Gastroesophageal sphincter (tissue), 4 donors: ENCODE measurements around the gene RAX2. TPM values are rescaled to one million over a fixed set of nuclear protein-coding genes. Genes with fewer than 3 reads are reported as not detected.

ENCODE experiments used
- ATAC-seq: fragments of 150-250 bp; one replicate; pipeline ENCODE4 v1.9.1; 2016; ENCODE audit warnings: mild to moderate bottlenecking, moderate library complexity
- H3K27ac ChIP-seq, 4 donors: fragments of 200-600 bp; sonication (generic) in 3 of 4; 1 replicate in 3 of 4; 2 replicates in 1 of 4; pipeline ENCODE4 v1.5.1; 2016 to 2019
- H3K27me3 ChIP-seq: fragments of 200-600 bp; sonication (generic); one replicate; pipeline ENCODE4 v1.5.1; 2019
- H3K36me3 ChIP-seq, 2 donors: fragments of 200-600 bp; sonication (generic); one replicate each; pipeline ENCODE4 v1.5.1; 2019; ENCODE audit warnings: control low read depth in 1 of 2
- H3K4me1 ChIP-seq, 3 donors: fragments of 200-600 bp; sonication (generic); 1 replicate in 2 of 3; 2 replicates in 1 of 3; pipeline ENCODE4 v1.5.1; 2016 to 2019; ENCODE audit warnings: control low read depth in 2 of 3
- H3K4me3 ChIP-seq, 2 donors: fragments of 200-600 bp; sonication (generic); one replicate each; pipeline ENCODE4 v1.5.1; 2019; ENCODE audit warnings: mild to moderate bottlenecking in 1 of 2, moderate library complexity in 1 of 2
- H3K9me3 ChIP-seq, 3 donors: fragments of 200-600 bp; sonication (generic); one replicate each; pipeline ENCODE4 v1.5.1; 2017 to 2019; ENCODE audit warnings: control low read depth in 2 of 3
- EP300 ChIP-seq: sonication (generic); formaldehyde crosslinking; IDR thresholded peaks from one replicate; pipeline ENCODE4 v1.6.1; 2017; ENCODE audit warnings: antibody characterized with exemption, mild to moderate bottlenecking
- POLR2A ChIP-seq, 2 donors: fragments of 450-650 bp; IDR thresholded peaks; one replicate each; pipeline ENCODE4 v1.6.1; 2017; ENCODE audit warnings: antibody characterized with exemption in 2 of 2, mild to moderate bottlenecking in 2 of 2, moderate library complexity in 1 of 2
- POLR2AphosphoS5 ChIP-seq: sonication (generic); formaldehyde crosslinking; IDR thresholded peaks from one replicate; pipeline ENCODE4 v1.6.1; 2017; ENCODE audit warnings: antibody characterized with exemption
- WGBS, 2 donors: methylation state at CpG; one replicate each; pipeline ENCODE4 v1.1.5; 2018; ENCODE audit warnings: low coverage in 1 of 2; 5-methylcytosine and 5-hydroxymethylcytosine counted together
- total RNA-seq, 4 donors: library from RNA; depleted of rRNA; stranded (reverse); fragments of >200 nt; gene quantifications; one replicate each; pipeline ENCODE4 v1.1.0, GENCODE V29; 2016
- TF ChIP-seq, protein P1 (sequence below), 4 experiments: fragments of 200-600 bp in 2 of 4; fragments of 450-650 bp in 2 of 4; sonication (generic) in 1 of 4; IDR thresholded peaks; one replicate each; pipeline ENCODE4 v1.5.1; 2017 to 2019; ENCODE audit warnings: antibody characterized with exemption in 4 of 4, mild to moderate bottlenecking in 2 of 4, moderate library complexity in 2 of 4

Gene RAX2
- total RNA-seq, 4 donors from 2014 or later, result not detected

DNA sequence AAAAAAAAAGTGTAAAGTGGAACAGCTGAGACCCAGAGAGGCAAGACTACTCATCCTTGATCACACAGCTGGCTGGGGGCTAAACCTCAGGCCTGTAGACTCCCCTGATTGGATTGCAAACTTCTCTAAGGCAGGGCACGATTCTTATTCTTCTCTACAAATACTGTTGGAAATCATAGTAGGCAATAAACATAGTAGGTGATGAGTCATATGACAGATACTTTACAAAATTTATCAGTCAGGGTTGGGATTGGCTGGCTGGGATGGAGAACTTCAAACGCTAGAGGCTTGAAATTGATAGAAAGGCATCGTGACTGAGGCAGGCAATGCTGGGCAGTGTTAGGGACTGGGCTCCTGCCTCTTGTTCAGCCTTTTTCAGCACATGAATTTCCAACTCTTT, 20.1 kb upstream of the RAX2 start:
- H3K27me3 ChIP-seq, result peaks cover 25% of the 10 kb centered on the region
- TF ChIP-seq EP300 (no peak), POLR2A (IDR thresholded peaks at IDR 0.05) (no peak), POLR2AphosphoS5 (no peak)
- TF ChIP-seq, protein P1, sequence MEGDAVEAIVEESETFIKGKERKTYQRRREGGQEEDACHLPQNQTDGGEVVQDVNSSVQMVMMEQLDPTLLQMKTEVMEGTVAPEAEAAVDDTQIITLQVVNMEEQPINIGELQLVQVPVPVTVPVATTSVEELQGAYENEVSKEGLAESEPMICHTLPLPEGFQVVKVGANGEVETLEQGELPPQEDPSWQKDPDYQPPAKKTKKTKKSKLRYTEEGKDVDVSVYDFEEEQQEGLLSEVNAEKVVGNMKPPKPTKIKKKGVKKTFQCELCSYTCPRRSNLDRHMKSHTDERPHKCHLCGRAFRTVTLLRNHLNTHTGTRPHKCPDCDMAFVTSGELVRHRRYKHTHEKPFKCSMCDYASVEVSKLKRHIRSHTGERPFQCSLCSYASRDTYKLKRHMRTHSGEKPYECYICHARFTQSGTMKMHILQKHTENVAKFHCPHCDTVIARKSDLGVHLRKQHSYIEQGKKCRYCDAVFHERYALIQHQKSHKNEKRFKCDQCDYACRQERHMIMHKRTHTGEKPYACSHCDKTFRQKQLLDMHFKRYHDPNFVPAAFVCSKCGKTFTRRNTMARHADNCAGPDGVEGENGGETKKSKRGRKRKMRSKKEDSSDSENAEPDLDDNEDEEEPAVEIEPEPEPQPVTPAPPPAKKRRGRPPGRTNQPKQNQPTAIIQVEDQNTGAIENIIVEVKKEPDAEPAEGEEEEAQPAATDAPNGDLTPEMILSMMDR (IDR thresholded peaks at IDR 0.05), result no peak
- ATAC-seq, result no peak
- H3K4me3 ChIP-seq, result no peak overlapping the region
- peaks cover 0 to 20% (median 0%) of the 10 kb centered on the region in 3 donors for H3K9me3 ChIP-seq
- 62 to 64% methylated on average over 3 of the region's 3 CpGs for WGBS, 2 donors
- no peaks in the 10 kb centered on the region for H3K4me1 ChIP-seq
- no peaks in the 10 kb centered on the region for H3K36me3 ChIP-seq
- no peak overlapping the region for H3K27ac ChIP-seq

DNA sequence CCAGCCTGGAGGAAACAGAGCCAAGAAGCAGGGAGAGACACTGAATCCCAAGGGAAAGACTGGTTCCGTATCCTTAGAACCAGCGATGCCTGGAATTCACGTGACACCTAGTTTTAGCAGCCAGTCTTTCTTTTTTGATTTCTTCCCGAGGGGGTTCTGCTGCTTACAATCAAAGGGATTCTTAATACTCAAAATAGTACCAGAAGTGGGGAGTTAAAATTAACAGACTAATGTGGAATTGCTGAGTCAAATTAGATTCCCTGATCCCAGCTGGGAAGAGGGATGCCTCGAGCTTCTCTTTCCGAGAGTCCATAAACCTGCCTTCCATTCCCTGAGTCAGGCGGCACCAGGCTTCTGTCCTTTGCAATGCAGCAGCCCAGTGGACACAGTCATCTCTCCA, 18.9 kb upstream of the RAX2 start:
- no peak for ATAC-seq
- TF ChIP-seq EP300 (no peak), POLR2AphosphoS5 (no peak), POLR2A (IDR thresholded peaks at IDR 0.05) (no peak)
- TF ChIP-seq, protein P1 (IDR thresholded peaks at IDR 0.05), result no peak
- Histone ChIP-seq H3K27ac (no peak overlapping the region), H3K4me3 (no peak overlapping the region), H3K9me3 (peaks cover 0 to 9% (median 0%) of the 10 kb centered on the region in 3 donors), H3K36me3 (no peaks in the 10 kb centered on the region), H3K4me1 (peaks cover 0 to 2% (median 0%) of the 10 kb centered on the region in 3 donors), H3K27me3 (peaks cover 37% of the 10 kb centered on the region)
- 72 to 86% methylated on average over 5 to 7 of the region's 7 CpGs for WGBS, 2 donors

DNA sequence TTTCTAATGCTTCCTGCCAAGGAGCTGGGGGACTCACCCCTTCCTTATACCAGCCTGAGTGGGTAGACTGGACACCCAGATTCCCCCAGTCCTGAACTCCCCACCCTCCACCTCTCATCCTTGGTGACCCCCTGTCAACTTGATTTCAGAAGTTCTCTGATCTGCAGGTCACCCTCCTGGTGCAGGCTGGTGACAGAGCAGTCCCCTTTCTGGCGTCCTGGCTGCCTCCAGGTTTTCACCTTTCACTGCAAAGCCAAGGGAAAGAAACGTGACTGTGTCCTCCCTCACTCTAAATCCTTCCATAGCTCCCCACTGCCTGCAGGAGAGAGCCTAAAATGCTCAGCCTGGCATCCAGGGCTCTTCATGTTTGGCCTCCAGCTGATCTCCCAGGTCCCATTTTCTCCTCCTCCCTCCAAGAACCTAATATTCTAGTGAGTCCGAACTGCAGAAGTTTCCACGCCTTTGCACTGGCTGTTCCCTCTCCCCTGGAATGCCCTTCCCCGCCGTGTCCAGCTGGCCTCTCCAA, 18.2 kb upstream of the RAX2 start:
- no peaks in the 10 kb centered on the region for H3K36me3 ChIP-seq
- ATAC-seq, result no peak
- TF ChIP-seq, protein P1 (IDR thresholded peaks at IDR 0.05), result no peak
- TF ChIP-seq POLR2AphosphoS5, result no peak
- TF ChIP-seq EP300, result no peak
- no peak for TF ChIP-seq POLR2A (IDR thresholded peaks at IDR 0.05)
- peaks cover 0 to 8% (median 0%) of the 10 kb centered on the region in 3 donors for H3K9me3 ChIP-seq
- H3K4me3 ChIP-seq, result no peak overlapping the region
- H3K4me1 ChIP-seq, result peaks cover 0 to 9% (median 0%) of the 10 kb centered on the region in 3 donors
- 61 to 70% methylated on average over 2 to 6 of the region's 6 CpGs for WGBS, 2 donors
- peaks cover 43% of the 10 kb centered on the region for H3K27me3 ChIP-seq
- H3K27ac ChIP-seq, result no peak overlapping the region

DNA sequence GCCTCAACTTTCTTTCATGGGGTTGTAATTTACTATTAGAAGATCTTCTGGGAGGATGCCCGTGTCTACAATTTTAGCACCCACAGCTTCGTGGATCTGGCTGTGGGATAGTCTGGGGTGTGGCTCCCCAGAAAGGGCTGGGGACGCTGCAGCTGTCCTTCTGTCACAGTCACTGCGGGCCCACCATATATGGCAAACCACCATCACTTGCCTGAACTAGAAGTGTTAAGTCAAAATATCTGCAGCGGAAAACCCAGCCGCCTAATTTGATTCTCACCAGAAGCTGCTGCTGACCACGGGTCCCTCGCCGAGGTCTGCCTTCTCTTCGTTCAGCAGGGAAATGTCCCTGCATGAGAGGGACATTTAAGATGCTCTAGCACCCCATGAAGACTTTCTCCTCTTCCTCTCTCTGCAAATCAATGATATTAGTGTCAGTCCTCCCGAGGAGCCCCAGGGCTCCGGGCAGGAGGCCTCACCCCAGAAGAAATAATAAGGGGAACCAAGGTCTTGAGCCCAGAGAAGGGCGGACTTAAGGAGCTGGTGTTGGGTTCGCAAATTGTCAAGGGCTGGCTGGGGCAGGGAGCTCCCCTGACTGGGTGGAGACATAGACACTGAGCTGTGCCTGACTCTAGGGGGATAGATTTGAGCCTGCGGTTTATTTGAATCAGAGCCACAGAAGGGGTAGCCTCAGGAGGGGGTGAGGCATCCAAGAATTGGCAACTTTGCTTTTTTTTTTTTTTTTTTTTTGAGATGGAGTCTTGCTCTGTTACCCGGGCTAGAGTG, 17.2 kb upstream of the RAX2 start:
- H3K9me3 ChIP-seq, result peaks cover 0 to 8% (median 0%) of the 10 kb centered on the region in 3 donors
- H3K36me3 ChIP-seq, result no peaks in the 10 kb centered on the region
- H3K4me3 ChIP-seq, result no peak overlapping the region
- TF ChIP-seq POLR2AphosphoS5 (no peak), EP300 (no peak), POLR2A (IDR thresholded peaks at IDR 0.05) (no peak)
- TF ChIP-seq, protein P1 (IDR thresholded peaks at IDR 0.05), result no peak
- no peak overlapping the region for H3K27ac ChIP-seq
- WGBS, 2 donors, result 40 to 57% methylated on average over 9 to 10 of the region's 16 CpGs
- no peak for ATAC-seq
- H3K27me3 ChIP-seq, result peaks cover 54% of the 10 kb centered on the region
- H3K4me1 ChIP-seq, result peaks cover 0 to 13% (median 0%) of the 10 kb centered on the region in 3 donors
